Measurements from ENCODE around the gene CCDC73.

DNA sequence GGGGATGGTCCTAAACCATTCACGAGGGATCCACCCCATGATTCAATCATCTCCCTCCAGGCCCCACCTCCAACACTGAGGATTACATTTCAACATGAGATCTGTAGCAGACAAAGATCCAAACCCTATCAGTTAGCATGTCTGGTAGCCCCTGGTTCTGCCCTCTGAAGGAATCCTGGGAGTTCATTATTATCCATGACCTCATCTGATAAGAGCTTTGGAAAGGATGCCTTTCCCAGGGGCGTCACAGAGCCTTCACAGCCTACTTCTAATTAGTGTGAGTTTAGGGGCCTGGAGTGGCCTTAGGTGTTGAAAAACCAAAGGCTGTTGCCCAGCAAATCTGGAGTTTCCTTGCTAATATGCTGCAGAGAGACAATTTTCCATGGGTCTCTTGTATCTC is 219.4 kb downstream of the CCDC73 start:
- TF ChIP-seq, protein P1, sequence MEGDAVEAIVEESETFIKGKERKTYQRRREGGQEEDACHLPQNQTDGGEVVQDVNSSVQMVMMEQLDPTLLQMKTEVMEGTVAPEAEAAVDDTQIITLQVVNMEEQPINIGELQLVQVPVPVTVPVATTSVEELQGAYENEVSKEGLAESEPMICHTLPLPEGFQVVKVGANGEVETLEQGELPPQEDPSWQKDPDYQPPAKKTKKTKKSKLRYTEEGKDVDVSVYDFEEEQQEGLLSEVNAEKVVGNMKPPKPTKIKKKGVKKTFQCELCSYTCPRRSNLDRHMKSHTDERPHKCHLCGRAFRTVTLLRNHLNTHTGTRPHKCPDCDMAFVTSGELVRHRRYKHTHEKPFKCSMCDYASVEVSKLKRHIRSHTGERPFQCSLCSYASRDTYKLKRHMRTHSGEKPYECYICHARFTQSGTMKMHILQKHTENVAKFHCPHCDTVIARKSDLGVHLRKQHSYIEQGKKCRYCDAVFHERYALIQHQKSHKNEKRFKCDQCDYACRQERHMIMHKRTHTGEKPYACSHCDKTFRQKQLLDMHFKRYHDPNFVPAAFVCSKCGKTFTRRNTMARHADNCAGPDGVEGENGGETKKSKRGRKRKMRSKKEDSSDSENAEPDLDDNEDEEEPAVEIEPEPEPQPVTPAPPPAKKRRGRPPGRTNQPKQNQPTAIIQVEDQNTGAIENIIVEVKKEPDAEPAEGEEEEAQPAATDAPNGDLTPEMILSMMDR (IDR thresholded peaks at IDR 0.05): no peak
- no peak for TF ChIP-seq EZH2 (IDR thresholded peaks at IDR 0.05; ENCODE audit: borderline replicate concordance, insufficient read depth, low read depth, low read length, poor library complexity, severe bottlenecking)

Measured in B cell (primary cell).